ENCODE data around the gene FBXW8. TPM values are rescaled to one million over a fixed set of nuclear protein-coding genes. Genes with fewer than 3 reads are reported as not detected.

Gene FBXW8
- total and polyA plus RNA-seq, 4 donors: 1.9 to 7.1 (median 4.9) TPM

GRCh38 chr12:116927244-116927940 lies 16.6 kb downstream of the FBXW8 start:
- Histone ChIP-seq H3K4me3 (ENCODE audit: low read depth in 1 of 3, low read length in 3 of 3) (no peak overlapping the region), H3K36me3 (ENCODE audit: control insufficient read depth in 4 of 4, insufficient read depth in 3 of 4, low read depth in 1 of 4, low read length in 3 of 4) (peaks cover 2 to 10% (median 6%) of the 10 kb centered on the region in 4 donors), H3K27ac (ENCODE audit: low read depth in 1 of 2, low read length in 2 of 2) (no peak overlapping the region), H3K9ac (ENCODE audit: low read depth in 1 of 2, low read length in 2 of 2) (no peak overlapping the region), H3K27me3 (ENCODE audit: control insufficient read depth in 4 of 4, insufficient read depth in 4 of 4, low read length in 3 of 4) (no peaks in the 10 kb centered on the region), H3K4me1 (ENCODE audit: control insufficient read depth in 4 of 4, insufficient read depth in 4 of 4, low read length in 3 of 4) (peaks cover 0 to 2% (median 0%) of the 10 kb centered on the region in 4 donors), H3K9me3 (ENCODE audit: control insufficient read depth in 4 of 4, low read length in 3 of 4) (no peaks in the 10 kb centered on the region)
- WGBS: 84% methylated on average over 9 of the region's 9 CpGs
- no peak for DNase-seq (ENCODE audit: low spot score)
- TF ChIP-seq, protein P1, sequence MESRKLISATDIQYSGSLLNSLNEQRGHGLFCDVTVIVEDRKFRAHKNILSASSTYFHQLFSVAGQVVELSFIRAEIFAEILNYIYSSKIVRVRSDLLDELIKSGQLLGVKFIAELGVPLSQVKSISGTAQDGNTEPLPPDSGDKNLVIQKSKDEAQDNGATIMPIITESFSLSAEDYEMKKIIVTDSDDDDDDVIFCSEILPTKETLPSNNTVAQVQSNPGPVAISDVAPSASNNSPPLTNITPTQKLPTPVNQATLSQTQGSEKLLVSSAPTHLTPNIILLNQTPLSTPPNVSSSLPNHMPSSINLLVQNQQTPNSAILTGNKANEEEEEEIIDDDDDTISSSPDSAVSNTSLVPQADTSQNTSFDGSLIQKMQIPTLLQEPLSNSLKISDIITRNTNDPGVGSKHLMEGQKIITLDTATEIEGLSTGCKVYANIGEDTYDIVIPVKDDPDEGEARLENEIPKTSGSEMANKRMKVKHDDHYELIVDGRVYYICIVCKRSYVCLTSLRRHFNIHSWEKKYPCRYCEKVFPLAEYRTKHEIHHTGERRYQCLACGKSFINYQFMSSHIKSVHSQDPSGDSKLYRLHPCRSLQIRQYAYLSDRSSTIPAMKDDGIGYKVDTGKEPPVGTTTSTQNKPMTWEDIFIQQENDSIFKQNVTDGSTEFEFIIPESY (IDR thresholded peaks at IDR 0.05): no peak
- TF ChIP-seq SP1 (IDR thresholded peaks at IDR 0.05) (no peak), HNF4A (conservative IDR thresholded peaks at IDR 0.05) (no peak), REST (IDR thresholded peaks at IDR 0.05) (no peak), TAF1 (conservative IDR thresholded peaks at IDR 0.05) (no peak), JUND (IDR thresholded peaks at IDR 0.05) (no peak), RAD21 (IDR thresholded peaks at IDR 0.05) (no peak), FOXA1 (IDR thresholded peaks at IDR 0.05) (no peak), GABPA (IDR thresholded peaks at IDR 0.05 in 1 of 2, conservative IDR thresholded peaks at IDR 0.05 in 1 of 2) (no peak)
- TF ChIP-seq, protein P2, sequence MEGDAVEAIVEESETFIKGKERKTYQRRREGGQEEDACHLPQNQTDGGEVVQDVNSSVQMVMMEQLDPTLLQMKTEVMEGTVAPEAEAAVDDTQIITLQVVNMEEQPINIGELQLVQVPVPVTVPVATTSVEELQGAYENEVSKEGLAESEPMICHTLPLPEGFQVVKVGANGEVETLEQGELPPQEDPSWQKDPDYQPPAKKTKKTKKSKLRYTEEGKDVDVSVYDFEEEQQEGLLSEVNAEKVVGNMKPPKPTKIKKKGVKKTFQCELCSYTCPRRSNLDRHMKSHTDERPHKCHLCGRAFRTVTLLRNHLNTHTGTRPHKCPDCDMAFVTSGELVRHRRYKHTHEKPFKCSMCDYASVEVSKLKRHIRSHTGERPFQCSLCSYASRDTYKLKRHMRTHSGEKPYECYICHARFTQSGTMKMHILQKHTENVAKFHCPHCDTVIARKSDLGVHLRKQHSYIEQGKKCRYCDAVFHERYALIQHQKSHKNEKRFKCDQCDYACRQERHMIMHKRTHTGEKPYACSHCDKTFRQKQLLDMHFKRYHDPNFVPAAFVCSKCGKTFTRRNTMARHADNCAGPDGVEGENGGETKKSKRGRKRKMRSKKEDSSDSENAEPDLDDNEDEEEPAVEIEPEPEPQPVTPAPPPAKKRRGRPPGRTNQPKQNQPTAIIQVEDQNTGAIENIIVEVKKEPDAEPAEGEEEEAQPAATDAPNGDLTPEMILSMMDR (IDR thresholded peaks at IDR 0.05; ENCODE audit: low read depth, low read length, missing input control): no peak

GRCh38 chr12:116928504-116928903 lies 17.8 kb downstream of the FBXW8 start:
- H3K9me3 ChIP-seq (ENCODE audit: control insufficient read depth in 4 of 4, low read length in 3 of 4): no peaks in the 10 kb centered on the region
- H3K27me3 ChIP-seq (ENCODE audit: control insufficient read depth in 4 of 4, insufficient read depth in 4 of 4, low read length in 3 of 4): no peaks in the 10 kb centered on the region
- H3K27ac ChIP-seq (ENCODE audit: low read depth in 1 of 2, low read length in 2 of 2): no peak overlapping the region
- H3K9ac ChIP-seq (ENCODE audit: low read depth in 1 of 2, low read length in 2 of 2): no peak overlapping the region
- WGBS: 98% methylated on average over 5 of the region's 5 CpGs
- H3K4me3 ChIP-seq (ENCODE audit: low read depth in 1 of 3, low read length in 3 of 3): no peak overlapping the region
- H3K4me1 ChIP-seq (ENCODE audit: control insufficient read depth in 4 of 4, insufficient read depth in 4 of 4, low read length in 3 of 4): peaks cover 0 to 2% (median 0%) of the 10 kb centered on the region in 4 donors
- DNase-seq (ENCODE audit: low spot score): no peak
- no peak for TF ChIP-seq MAX (IDR thresholded peaks at IDR 0.05)
- no peak for TF ChIP-seq YY1 (IDR thresholded peaks at IDR 0.05)
- no peak for TF ChIP-seq TAF1 (conservative IDR thresholded peaks at IDR 0.05)
- TF ChIP-seq NR2F2 (IDR thresholded peaks at IDR 0.05): no peak
- no peak for TF ChIP-seq REST (IDR thresholded peaks at IDR 0.05)
- H3K36me3 ChIP-seq (ENCODE audit: control insufficient read depth in 4 of 4, insufficient read depth in 3 of 4, low read depth in 1 of 4, low read length in 3 of 4): peaks cover 2 to 10% (median 6%) of the 10 kb centered on the region in 4 donors

All from liver (tissue), 9 donors.